Testis (tissue), 3 donors: ENCODE measurements around the gene DCDC2. TPM values are rescaled to one million over a fixed set of nuclear protein-coding genes. Genes with fewer than 3 reads are reported as not detected.

Experiments
- DNase-seq: peaks from one replicate; pipeline ENCODE4 v3.0.0-alpha.2; 2019
- H3K27ac ChIP-seq, 2 donors: fragments of 200-600 bp; sonication (generic); one replicate each; pipeline ENCODE4 v1.5.1; 2019
- H3K27me3 ChIP-seq: fragments of 200-600 bp; sonication (generic); one replicate; pipeline ENCODE4 v1.5.1; 2019
- H3K36me3 ChIP-seq: fragments of 200-600 bp; sonication (generic); one replicate; pipeline ENCODE4 v1.5.1; 2017; ENCODE audit warnings: low read depth; ENCODE audit errors: missing control alignments
- H3K4me1 ChIP-seq: fragments of 200-600 bp; sonication (generic); one replicate; pipeline ENCODE4 v1.5.1; 2019
- H3K4me3 ChIP-seq, 2 donors: fragments of 200-600 bp; sonication (generic); one replicate each; pipeline ENCODE4 v1.5.1; 2017 to 2019
- H3K9me3 ChIP-seq: fragments of 200-600 bp; sonication (generic); one replicate; pipeline ENCODE4 v1.5.1; 2017
- POLR2A ChIP-seq: fragments of 450-650 bp; IDR thresholded peaks from one replicate; pipeline ENCODE4 v1.6.1; 2017; ENCODE audit warnings: antibody characterized with exemption, mild to moderate bottlenecking, moderate library complexity
- WGBS, 2 donors: methylation state at CpG; one replicate each; pipeline ENCODE4 v1.1.5; 2018; 5-methylcytosine and 5-hydroxymethylcytosine counted together
- intact Hi-C: fragments of 100-400 bp; cut with DNase I; formaldehyde crosslinking; loops from one replicate; pipeline ENCODE4 v1.15.1; 2023; ENCODE audit warnings: low total_unique reads
- polyA plus RNA-seq: library from polyadenylated mRNA; stranded (reverse); fragments of 350-450 nt; fragmentation: Illumina TruSeq; extraction: RNeasy Lipid Tissue Mini Kit (QIAGEN cat#74804); gene quantifications from one replicate; pipeline ENCODE4 v1.2.3, GENCODE V29; 2014; ENCODE audit warnings: low read depth, low replicate concordance; ENCODE audit not compliant: insufficient read depth
- total RNA-seq, 2 donors: library from RNA; depleted of rRNA; stranded (reverse); fragments of >200 nt; gene quantifications; one replicate each; pipeline ENCODE4 v1.2.3, GENCODE V29; 2016
- TF ChIP-seq, protein P1 (sequence below), 3 experiments: fragments of 450-650 bp in 2 of 3; fragments of 200-600 bp in 1 of 3; sonication (generic) in 1 of 3; IDR thresholded peaks; one replicate each; pipeline ENCODE4 v1.5.1; 2016 to 2019; ENCODE audit warnings: antibody characterized with exemption in 3 of 3, mild to moderate bottlenecking in 2 of 3, moderate library complexity in 1 of 3

The DCDC2 gene
- total and polyA plus RNA-seq, 3 donors from 2014 or later: 2.4 to 11.1 (median 3.0) TPM

DNA sequence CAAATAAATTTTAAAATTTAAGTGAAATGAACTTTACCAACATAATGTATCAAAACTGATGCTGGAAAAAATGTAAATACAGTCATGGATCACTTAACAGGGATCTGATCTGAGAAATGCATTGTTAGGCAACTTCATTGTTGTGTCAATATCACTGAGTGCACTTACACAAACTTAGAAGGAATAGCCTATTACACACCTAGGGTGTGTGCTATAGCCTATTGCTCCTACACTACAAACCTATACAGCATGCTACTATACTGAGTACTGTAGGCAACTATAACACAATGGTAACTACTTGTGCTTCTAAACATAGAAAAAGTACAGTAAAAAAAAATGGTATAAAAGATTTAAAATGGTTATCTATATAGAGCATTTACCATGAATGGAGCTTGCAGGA, 104.5 kb downstream of the DCDC2 start:
- Histone ChIP-seq H3K4me1 (no peaks in the 10 kb centered on the region), H3K4me3 (no peak overlapping the region), H3K27ac (no peak overlapping the region), H3K27me3 (no peaks in the 10 kb centered on the region), H3K36me3 (no peaks in the 10 kb centered on the region), H3K9me3 (no peaks in the 10 kb centered on the region)
- TF ChIP-seq, protein P1, sequence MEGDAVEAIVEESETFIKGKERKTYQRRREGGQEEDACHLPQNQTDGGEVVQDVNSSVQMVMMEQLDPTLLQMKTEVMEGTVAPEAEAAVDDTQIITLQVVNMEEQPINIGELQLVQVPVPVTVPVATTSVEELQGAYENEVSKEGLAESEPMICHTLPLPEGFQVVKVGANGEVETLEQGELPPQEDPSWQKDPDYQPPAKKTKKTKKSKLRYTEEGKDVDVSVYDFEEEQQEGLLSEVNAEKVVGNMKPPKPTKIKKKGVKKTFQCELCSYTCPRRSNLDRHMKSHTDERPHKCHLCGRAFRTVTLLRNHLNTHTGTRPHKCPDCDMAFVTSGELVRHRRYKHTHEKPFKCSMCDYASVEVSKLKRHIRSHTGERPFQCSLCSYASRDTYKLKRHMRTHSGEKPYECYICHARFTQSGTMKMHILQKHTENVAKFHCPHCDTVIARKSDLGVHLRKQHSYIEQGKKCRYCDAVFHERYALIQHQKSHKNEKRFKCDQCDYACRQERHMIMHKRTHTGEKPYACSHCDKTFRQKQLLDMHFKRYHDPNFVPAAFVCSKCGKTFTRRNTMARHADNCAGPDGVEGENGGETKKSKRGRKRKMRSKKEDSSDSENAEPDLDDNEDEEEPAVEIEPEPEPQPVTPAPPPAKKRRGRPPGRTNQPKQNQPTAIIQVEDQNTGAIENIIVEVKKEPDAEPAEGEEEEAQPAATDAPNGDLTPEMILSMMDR (IDR thresholded peaks at IDR 0.05): no peak
- no peak for TF ChIP-seq POLR2A
- DNase-seq: no peak
- intact Hi-C loops: no loop called here

DNA sequence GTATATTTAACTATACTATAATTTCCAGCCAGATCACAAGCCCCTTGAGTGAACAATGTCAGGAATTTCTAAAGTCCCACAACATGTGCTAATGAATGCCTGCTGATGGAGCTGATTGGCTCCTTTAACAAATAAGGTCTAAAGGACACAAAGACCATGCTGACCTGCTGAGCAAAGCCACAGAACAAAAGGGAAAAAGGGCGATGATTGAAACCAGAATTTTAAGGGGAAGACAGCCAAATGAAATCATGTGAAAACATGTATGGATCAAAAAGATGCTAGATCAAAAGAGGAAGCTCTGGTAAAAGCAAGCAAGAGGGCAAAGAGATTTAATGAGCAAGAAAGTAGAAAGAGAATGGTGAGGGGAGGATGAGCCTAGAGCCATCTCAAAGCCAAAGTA, 105.6 kb downstream of the DCDC2 start:
- WGBS, 2 donors: 88 to 90% methylated on average over 1 of the region's 1 CpG
- intact Hi-C loops: no loop called here
- no peaks in the 10 kb centered on the region for H3K27me3 ChIP-seq

DNA sequence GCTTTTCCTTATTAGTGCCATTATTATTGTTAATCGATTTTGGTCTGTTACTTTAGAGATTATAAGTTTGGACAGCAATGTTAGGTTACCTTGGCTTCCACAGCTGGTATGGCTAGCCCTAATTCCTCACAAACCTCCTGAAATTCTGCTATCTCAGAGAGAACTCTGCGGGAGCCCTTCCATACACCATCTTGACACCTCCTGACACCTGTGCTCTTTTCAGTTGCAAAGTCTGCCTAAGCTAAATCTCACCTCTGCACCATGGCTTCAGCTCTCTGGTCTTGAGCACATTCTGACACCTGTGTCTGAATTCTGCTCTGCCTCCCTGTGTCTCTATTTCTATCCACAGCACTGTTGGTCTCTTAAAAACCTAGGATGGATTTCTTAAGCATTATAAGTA, 106.5 kb downstream of the DCDC2 start:
- no peak overlapping the region for H3K4me3 ChIP-seq
- no peaks in the 10 kb centered on the region for H3K9me3 ChIP-seq
- no peaks in the 10 kb centered on the region for H3K27me3 ChIP-seq
- TF ChIP-seq, protein P1 (IDR thresholded peaks at IDR 0.05): no peak
- TF ChIP-seq POLR2A: no peak
- no peaks in the 10 kb centered on the region for H3K4me1 ChIP-seq
- WGBS, 2 donors: 72 to 77% methylated on average over 2 of the region's 2 CpGs
- DNase-seq: no peak
- H3K36me3 ChIP-seq: no peaks in the 10 kb centered on the region
- no peak overlapping the region for H3K27ac ChIP-seq
- intact Hi-C loops: no loop called here

More for the DNA sequence above, 105.6 kb downstream of the DCDC2 start:
- no peak for DNase-seq
- H3K4me3 ChIP-seq: no peak overlapping the region
- no peak for TF ChIP-seq POLR2A
- TF ChIP-seq, protein P1 (IDR thresholded peaks at IDR 0.05): no peak
- H3K36me3 ChIP-seq: no peaks in the 10 kb centered on the region
- no peaks in the 10 kb centered on the region for H3K4me1 ChIP-seq
- no peak overlapping the region for H3K27ac ChIP-seq
- no peaks in the 10 kb centered on the region for H3K9me3 ChIP-seq

DNA sequence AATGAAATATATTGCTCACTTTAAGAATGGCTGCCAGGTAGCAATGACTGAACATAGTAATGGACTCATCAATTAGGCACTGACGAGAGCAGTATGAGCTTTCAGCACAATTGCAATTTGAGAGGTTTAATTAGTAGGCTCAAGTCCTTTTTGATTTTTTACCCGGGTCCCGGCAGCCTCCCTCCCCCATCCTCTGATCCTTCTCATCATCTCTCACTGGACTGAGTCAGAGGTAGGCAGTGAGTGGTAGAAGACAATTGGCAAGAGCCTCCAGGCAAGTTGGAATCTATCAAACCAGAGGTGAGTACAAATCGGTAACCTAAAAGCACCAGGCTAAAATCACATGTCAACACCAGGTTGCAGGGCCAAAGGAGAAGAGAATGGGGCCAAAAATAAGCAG, 107.9 kb downstream of the DCDC2 start:
- Histone ChIP-seq H3K4me1 (no peaks in the 10 kb centered on the region), H3K4me3 (no peak overlapping the region), H3K27me3 (no peaks in the 10 kb centered on the region), H3K36me3 (no peaks in the 10 kb centered on the region), H3K9me3 (no peaks in the 10 kb centered on the region), H3K27ac (no peak overlapping the region)
- DNase-seq: no peak
- intact Hi-C loops: no loop called here
- TF ChIP-seq, protein P1 (IDR thresholded peaks at IDR 0.05): no peak
- TF ChIP-seq POLR2A: no peak
- WGBS, 2 donors: 61 to 63% methylated on average over 4 of the region's 4 CpGs

DNA sequence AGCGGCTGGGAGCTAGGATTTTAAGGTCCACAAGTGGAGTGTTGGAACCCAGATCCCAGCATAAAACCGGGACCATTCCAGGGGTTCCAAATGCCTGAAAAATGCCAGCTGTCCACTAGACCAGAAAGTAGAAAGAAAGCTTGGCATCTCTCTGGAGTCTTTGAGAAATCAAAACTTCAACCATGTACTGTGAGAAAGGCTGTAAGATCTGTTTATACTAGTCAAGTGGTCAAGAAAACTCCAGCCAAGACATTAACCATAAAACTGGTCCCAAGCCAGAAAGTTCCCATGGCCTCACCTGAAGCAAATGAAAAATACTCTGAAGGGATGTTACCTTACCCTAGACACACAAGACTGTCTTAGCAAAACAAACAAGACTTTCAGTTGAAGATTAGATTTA, 112.6 kb downstream of the DCDC2 start:
- H3K4me3 ChIP-seq: no peak overlapping the region
- TF ChIP-seq POLR2A: no peak
- TF ChIP-seq, protein P1 (IDR thresholded peaks at IDR 0.05): no peak
- H3K4me1 ChIP-seq: no peaks in the 10 kb centered on the region
- DNase-seq: no peak
- H3K36me3 ChIP-seq: no peaks in the 10 kb centered on the region
- intact Hi-C loops: no loop called here
- no peaks in the 10 kb centered on the region for H3K9me3 ChIP-seq
- 91 to 100% methylated on average over 2 of the region's 2 CpGs for WGBS, 2 donors
- H3K27me3 ChIP-seq: no peaks in the 10 kb centered on the region
- no peak overlapping the region for H3K27ac ChIP-seq
